WTC11 (cell line): ENCODE measurements around the gene CRB2. TPM values are rescaled to one million over a fixed set of nuclear protein-coding genes. Genes with fewer than 3 reads are reported as not detected.

ENCODE experiments used
- ATAC-seq: fragments of 200-7000 bp; cut with Tn5 transposase; 2 replicates; pipeline ENCODE4 v1.10.0; 2021; ENCODE audit warnings: mild to moderate bottlenecking, moderate library complexity
- CTCF ChIA-PET: fragments of 300-600 bp; sonication (Branson Sonifier 250); formaldehyde crosslinking; loops from one replicate; lab custom pipeline; 2021; ENCODE audit warnings: antibody characterized with exemption; lab: Charles Lee
- POLR2A ChIA-PET: fragments of 350-600 bp; sonication (Branson Sonifier 250); formaldehyde crosslinking; loops from one replicate; lab custom pipeline; 2021; ENCODE audit warnings: antibody characterized with exemption; lab: Charles Lee
- DNase-seq: peaks from one replicate; pipeline ENCODE4 v3.0.0; 2021; ENCODE audit warnings: low spot score
- H3K27ac Mint-ChIP-seq: 2 replicates; pipeline ENCODE4 v1.8.0; 2021; ENCODE audit warnings: mixed read lengths
- H3K27me3 Mint-ChIP-seq: 2 replicates; pipeline ENCODE4 v1.8.0; 2021; ENCODE audit warnings: low read depth, mild to moderate bottlenecking, moderate library complexity, mixed read lengths
- H3K36me3 Mint-ChIP-seq: 2 replicates; pipeline ENCODE4 v1.8.0; 2021; ENCODE audit warnings: mixed read lengths
- H3K4me1 Mint-ChIP-seq: 2 replicates; pipeline ENCODE4 v1.8.0; 2022; ENCODE audit warnings: mixed read lengths
- H3K4me3 Mint-ChIP-seq: 2 replicates; pipeline ENCODE4 v1.8.0; 2021; ENCODE audit warnings: mild to moderate bottlenecking, moderate library complexity, mixed read lengths
- H3K9me3 Mint-ChIP-seq: 2 replicates; pipeline ENCODE4 v1.8.0; 2021; ENCODE audit warnings: mixed read lengths
- ATF2 ChIP-seq: sonication (generic); formaldehyde crosslinking; IDR thresholded peaks from 2 replicates; pipeline ENCODE4 v1.8.1; 2022; ENCODE audit warnings: low read depth, missing genetic modification reagents, borderline replicate concordance
- ATF6 ChIP-seq: sonication (generic); formaldehyde crosslinking; IDR thresholded peaks from 2 replicates; pipeline ENCODE4 v1.8.1; 2023; ENCODE audit warnings: mild to moderate bottlenecking, missing genetic modification reagents
- CREM ChIP-seq: sonication (generic); formaldehyde crosslinking; IDR thresholded peaks from 2 replicates; pipeline ENCODE4 v1.8.1; 2022; ENCODE audit warnings: mild to moderate bottlenecking, missing genetic modification reagents, moderate library complexity
- FOXJ3 ChIP-seq: sonication (generic); formaldehyde crosslinking; IDR thresholded peaks from 2 replicates; pipeline ENCODE4 v1.9.0; 2021; ENCODE audit warnings: missing genetic modification reagents, mild to moderate bottlenecking, borderline replicate concordance
- GABPB1 ChIP-seq: sonication (generic); formaldehyde crosslinking; IDR thresholded peaks from 2 replicates; pipeline ENCODE4 v1.8.1; 2023; ENCODE audit warnings: mild to moderate bottlenecking, missing genetic modification reagents
- GTF2I ChIP-seq: fragments of 250-450 bp; sonication (Bioruptor Pico); conservative IDR thresholded peaks from 2 replicates; pipeline ENCODE4 v1.4.0; 2021; ENCODE audit warnings: mild to moderate bottlenecking
- HMGXB4 ChIP-seq: sonication (generic); formaldehyde crosslinking; IDR thresholded peaks from 2 replicates; pipeline ENCODE4 v1.8.1; 2023; ENCODE audit warnings: mild to moderate bottlenecking, moderate library complexity, missing genetic modification reagents
- MLX ChIP-seq: sonication (generic); formaldehyde crosslinking; IDR thresholded peaks from 2 replicates; pipeline ENCODE4 v1.8.1; 2023; ENCODE audit warnings: mild to moderate bottlenecking, missing genetic modification reagents, moderate library complexity
- NFYB ChIP-seq: sonication (generic); formaldehyde crosslinking; conservative IDR thresholded peaks from 2 replicates; pipeline ENCODE4 v1.8.0; 2022; ENCODE audit warnings: low read depth, missing genetic modification reagents
- NR2C2 ChIP-seq: sonication (generic); formaldehyde crosslinking; IDR thresholded peaks from 2 replicates; pipeline ENCODE4 v1.8.0; 2022; ENCODE audit warnings: mild to moderate bottlenecking, missing genetic modification reagents
- OVOL2 ChIP-seq: fragments of 250-450 bp; sonication (Bioruptor Pico); IDR thresholded peaks from 2 replicates; pipeline ENCODE4 v1.9.0; 2021; ENCODE audit warnings: mild to moderate bottlenecking, borderline replicate concordance
- PRRX2 ChIP-seq: fragments of 250-450 bp; sonication (Bioruptor Pico); IDR thresholded peaks from 2 replicates; pipeline ENCODE4 v1.8.0; 2021; ENCODE audit warnings: mild to moderate bottlenecking
- STAT6 ChIP-seq: sonication (generic); formaldehyde crosslinking; conservative IDR thresholded peaks from 2 replicates; pipeline ENCODE4 v1.8.1; 2023; ENCODE audit warnings: mild to moderate bottlenecking, low read depth, missing genetic modification reagents, moderate library complexity
- ZBTB43 ChIP-seq: sonication (generic); formaldehyde crosslinking; IDR thresholded peaks from 2 replicates; pipeline ENCODE4 v1.8.1; 2023; ENCODE audit warnings: mild to moderate bottlenecking, missing genetic modification reagents
- ZMAT4 ChIP-seq: fragments of 250-450 bp; sonication (Bioruptor Pico); IDR thresholded peaks from 2 replicates; pipeline ENCODE4 v1.9.0; 2021; ENCODE audit warnings: mild to moderate bottlenecking
- ZNF121 ChIP-seq: sonication (generic); formaldehyde crosslinking; IDR thresholded peaks from 2 replicates; pipeline ENCODE4 v1.8.0; 2023; ENCODE audit warnings: missing genetic modification reagents
- ZNF138 ChIP-seq: sonication (generic); formaldehyde crosslinking; conservative IDR thresholded peaks from 2 replicates; pipeline ENCODE4 v1.8.1; 2022; ENCODE audit warnings: mild to moderate bottlenecking, moderate library complexity, missing genetic modification reagents
- ZNF281 ChIP-seq: sonication (generic); formaldehyde crosslinking; IDR thresholded peaks from 2 replicates; pipeline ENCODE4 v1.8.0; 2023; ENCODE audit warnings: mild to moderate bottlenecking, missing genetic modification reagents
- ZNF423 ChIP-seq: fragments of 250-450 bp; sonication (Bioruptor Pico); IDR thresholded peaks from 2 replicates; pipeline ENCODE4 v2.1.2; 2022; ENCODE audit warnings: mild to moderate bottlenecking, moderate library complexity
- total RNA-seq: library from RNA; stranded (reverse); gene quantifications from 3 replicates; pipeline ENCODE4 v1.2.3, GENCODE V29; 2021

Gene CRB2
- total RNA-seq, 1 experiment from 2014 or later = 3.5 TPM

GRCh38 chr9:123411636-123412035 lies 55.6 kb downstream of the CRB2 start (continued):
- TF ChIP-seq ATF6 (CRISPR knock-in tag) (no peak), OVOL2 (CRISPR knock-in tag) (no peak), PRRX2 (CRISPR knock-in tag) (no peak), CREM (CRISPR knock-in tag) (no peak)
- TF ChIP-seq, all 79 proteins: peak for 0

GRCh38 chr9:123412171-123412820 lies 56.3 kb downstream of the CRB2 start:
- CTCF ChIA-PET = interaction anchor here (0.5 to 4.4 kb wide), 3 partner anchors 10 to 36 kb away, joined by 3 to 24 read pairs (median 5); no protein-coding TSS in a partner anchor
- H3K36me3 Mint-ChIP-seq = no peaks in the 10 kb centered on the region
- ATAC-seq (no peak), DNase-seq (no peak)
- POLR2A ChIA-PET = interaction anchor here (0.9 kb wide), 1 partner anchor 11 kb away, joined by 3 read pairs; no protein-coding TSS in a partner anchor
- H3K4me3 Mint-ChIP-seq = no peak overlapping the region
- H3K27ac Mint-ChIP-seq = no peak overlapping the region
- peaks cover 16% of the 10 kb centered on the region for H3K4me1 Mint-ChIP-seq
- no peaks in the 10 kb centered on the region for H3K27me3 Mint-ChIP-seq
- no peaks in the 10 kb centered on the region for H3K9me3 Mint-ChIP-seq
- TF ChIP-seq ZNF121 (CRISPR knock-in tag) = no peak
- TF ChIP-seq ZNF138 (CRISPR knock-in tag) = no peak
- TF ChIP-seq HMGXB4 (CRISPR knock-in tag) = no peak
- no peak for TF ChIP-seq ZBTB43 (CRISPR knock-in tag)
- no peak for TF ChIP-seq STAT6 (CRISPR knock-in tag)
- no peak for TF ChIP-seq NFYB (CRISPR knock-in tag)
- no peak for TF ChIP-seq ATF6 (CRISPR knock-in tag)
- TF ChIP-seq MLX = no peak
- no peak for TF ChIP-seq ZNF281 (CRISPR knock-in tag)
- TF ChIP-seq GTF2I (CRISPR knock-in tag) = no peak
- no peak for TF ChIP-seq ATF2
- no peak for TF ChIP-seq ZNF423
- TF ChIP-seq ZMAT4 (CRISPR knock-in tag) = no peak
- TF ChIP-seq FOXJ3 (CRISPR knock-in tag) = no peak
- TF ChIP-seq NR2C2 (CRISPR knock-in tag) = no peak
- TF ChIP-seq GABPB1 = no peak
